ENCODE results near the gene WDR93.

Gene WDR93

DNA sequence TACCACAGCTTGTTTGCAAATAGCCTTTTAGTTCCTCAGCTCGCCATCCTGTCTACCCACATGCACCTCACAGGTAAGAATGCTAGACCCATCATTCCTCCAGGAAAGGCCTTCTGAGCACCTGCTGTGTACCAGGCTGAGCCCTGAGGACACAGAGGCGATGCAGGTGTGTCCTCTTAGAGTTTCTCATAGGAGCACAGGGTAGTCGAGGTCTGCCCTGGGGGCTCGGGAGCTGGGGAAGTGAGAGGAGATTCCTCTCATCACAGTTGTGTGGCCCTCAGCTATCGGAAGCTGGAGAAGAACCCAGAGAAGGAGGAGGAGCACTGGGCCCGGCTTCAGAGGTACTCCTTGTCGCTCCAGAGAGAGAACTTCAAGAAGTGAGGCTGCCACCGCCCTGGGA lies 52.4 kb downstream of the WDR93 start:
- TF ChIP-seq CREB1 (IDR thresholded peaks at IDR 0.05; ENCODE audit: low read depth) (no peak), FOXM1 (IDR thresholded peaks at IDR 0.05; ENCODE audit: borderline replicate concordance, low read depth) (no peak), YY1 (IDR thresholded peaks at IDR 0.05; ENCODE audit: low read depth) (no peak), TCF12 (IDR thresholded peaks at IDR 0.05; ENCODE audit: low read depth) (no peak), RAD21 (IDR thresholded peaks at IDR 0.05; ENCODE audit: low read depth) (no peak), EGR1 (IDR thresholded peaks at IDR 0.05) (no peak), TEAD4 (IDR thresholded peaks at IDR 0.05) (no peak), NFIC (IDR thresholded peaks at IDR 0.05) (no peak), ZBTB7A (IDR thresholded peaks at IDR 0.05; ENCODE audit: low read depth) (no peak)
- TF ChIP-seq, protein P1, sequence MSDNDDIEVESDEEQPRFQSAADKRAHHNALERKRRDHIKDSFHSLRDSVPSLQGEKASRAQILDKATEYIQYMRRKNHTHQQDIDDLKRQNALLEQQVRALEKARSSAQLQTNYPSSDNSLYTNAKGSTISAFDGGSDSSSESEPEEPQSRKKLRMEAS (IDR thresholded peaks at IDR 0.05), result no peak

DNA sequence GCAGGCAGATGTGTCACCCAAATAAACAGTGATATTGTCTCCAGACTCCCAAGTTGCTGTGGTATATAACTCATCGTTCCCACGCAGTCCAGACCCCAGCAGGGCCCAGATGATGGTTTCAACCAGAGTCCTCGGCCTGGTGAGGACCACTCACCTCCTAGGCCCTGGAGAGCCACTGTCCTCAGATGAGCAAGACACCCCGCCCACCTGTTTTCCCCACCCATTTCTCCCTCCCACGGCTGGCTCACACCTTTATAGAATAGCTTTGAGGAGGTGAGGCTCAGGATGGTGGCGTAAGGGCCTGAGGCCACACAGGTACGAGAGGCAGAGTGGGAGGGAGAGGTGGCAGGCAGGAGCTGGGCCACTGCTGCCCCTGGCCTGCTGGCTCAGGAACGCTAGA lies 53.0 kb downstream of the WDR93 start:
- TF ChIP-seq YY1 (IDR thresholded peaks at IDR 0.05; ENCODE audit: low read depth), result no peak
- no peak for TF ChIP-seq TAF1 (IDR thresholded peaks at IDR 0.05; ENCODE audit: low read depth)
- TF ChIP-seq TEAD4 (IDR thresholded peaks at IDR 0.05), result no peak
- TF ChIP-seq EP300 (IDR thresholded peaks at IDR 0.05; ENCODE audit: borderline replicate concordance), result no peak
- TF ChIP-seq RAD21 (IDR thresholded peaks at IDR 0.05; ENCODE audit: low read depth), result no peak
- TF ChIP-seq CREB1 (IDR thresholded peaks at IDR 0.05; ENCODE audit: low read depth), result no peak
- TF ChIP-seq FOXM1 (IDR thresholded peaks at IDR 0.05; ENCODE audit: borderline replicate concordance, low read depth), result no peak
- no peak for TF ChIP-seq ZBTB7A (IDR thresholded peaks at IDR 0.05; ENCODE audit: low read depth)
- no peak for TF ChIP-seq TCF12 (IDR thresholded peaks at IDR 0.05; ENCODE audit: low read depth)
- TF ChIP-seq CEBPB (IDR thresholded peaks at IDR 0.05), result no peak
- TF ChIP-seq NFIC (IDR thresholded peaks at IDR 0.05), result no peak
- TF ChIP-seq, protein P2, sequence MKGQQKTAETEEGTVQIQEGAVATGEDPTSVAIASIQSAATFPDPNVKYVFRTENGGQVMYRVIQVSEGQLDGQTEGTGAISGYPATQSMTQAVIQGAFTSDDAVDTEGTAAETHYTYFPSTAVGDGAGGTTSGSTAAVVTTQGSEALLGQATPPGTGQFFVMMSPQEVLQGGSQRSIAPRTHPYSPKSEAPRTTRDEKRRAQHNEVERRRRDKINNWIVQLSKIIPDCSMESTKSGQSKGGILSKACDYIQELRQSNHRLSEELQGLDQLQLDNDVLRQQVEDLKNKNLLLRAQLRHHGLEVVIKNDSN (IDR thresholded peaks at IDR 0.05), result no peak
- no peak for TF ChIP-seq EGR1 (IDR thresholded peaks at IDR 0.05)
- TF ChIP-seq, protein P3, sequence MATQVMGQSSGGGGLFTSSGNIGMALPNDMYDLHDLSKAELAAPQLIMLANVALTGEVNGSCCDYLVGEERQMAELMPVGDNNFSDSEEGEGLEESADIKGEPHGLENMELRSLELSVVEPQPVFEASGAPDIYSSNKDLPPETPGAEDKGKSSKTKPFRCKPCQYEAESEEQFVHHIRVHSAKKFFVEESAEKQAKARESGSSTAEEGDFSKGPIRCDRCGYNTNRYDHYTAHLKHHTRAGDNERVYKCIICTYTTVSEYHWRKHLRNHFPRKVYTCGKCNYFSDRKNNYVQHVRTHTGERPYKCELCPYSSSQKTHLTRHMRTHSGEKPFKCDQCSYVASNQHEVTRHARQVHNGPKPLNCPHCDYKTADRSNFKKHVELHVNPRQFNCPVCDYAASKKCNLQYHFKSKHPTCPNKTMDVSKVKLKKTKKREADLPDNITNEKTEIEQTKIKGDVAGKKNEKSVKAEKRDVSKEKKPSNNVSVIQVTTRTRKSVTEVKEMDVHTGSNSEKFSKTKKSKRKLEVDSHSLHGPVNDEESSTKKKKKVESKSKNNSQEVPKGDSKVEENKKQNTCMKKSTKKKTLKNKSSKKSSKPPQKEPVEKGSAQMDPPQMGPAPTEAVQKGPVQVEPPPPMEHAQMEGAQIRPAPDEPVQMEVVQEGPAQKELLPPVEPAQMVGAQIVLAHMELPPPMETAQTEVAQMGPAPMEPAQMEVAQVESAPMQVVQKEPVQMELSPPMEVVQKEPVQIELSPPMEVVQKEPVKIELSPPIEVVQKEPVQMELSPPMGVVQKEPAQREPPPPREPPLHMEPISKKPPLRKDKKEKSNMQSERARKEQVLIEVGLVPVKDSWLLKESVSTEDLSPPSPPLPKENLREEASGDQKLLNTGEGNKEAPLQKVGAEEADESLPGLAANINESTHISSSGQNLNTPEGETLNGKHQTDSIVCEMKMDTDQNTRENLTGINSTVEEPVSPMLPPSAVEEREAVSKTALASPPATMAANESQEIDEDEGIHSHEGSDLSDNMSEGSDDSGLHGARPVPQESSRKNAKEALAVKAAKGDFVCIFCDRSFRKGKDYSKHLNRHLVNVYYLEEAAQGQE (IDR thresholded peaks at IDR 0.05; ENCODE audit: low read depth), result no peak
- TF ChIP-seq, protein P1 (IDR thresholded peaks at IDR 0.05), result no peak

DNA sequence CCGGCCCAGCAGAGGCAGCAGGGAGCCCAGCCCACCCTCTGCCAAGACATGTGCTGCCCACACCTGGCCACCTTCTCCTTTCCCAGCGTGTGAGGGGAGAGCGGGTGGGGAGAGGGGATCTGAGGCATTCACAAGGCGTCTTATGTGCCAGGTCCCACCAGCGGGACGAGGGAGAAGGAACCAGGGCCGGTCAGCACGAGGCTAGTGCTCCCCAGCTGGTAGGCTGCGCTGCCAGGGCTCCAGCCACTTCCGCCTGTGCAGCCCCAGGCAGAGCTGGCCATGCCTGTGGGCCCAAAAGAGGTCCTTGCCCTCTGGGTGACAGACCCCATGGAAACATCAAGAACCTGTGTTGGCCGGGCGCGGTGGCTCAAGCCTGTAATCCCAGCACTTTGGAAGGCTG lies 54.5 kb downstream of the WDR93 start:
- TF ChIP-seq TEAD4 (IDR thresholded peaks at IDR 0.05) (no peak), EGR1 (IDR thresholded peaks at IDR 0.05) (no peak), YY1 (IDR thresholded peaks at IDR 0.05; ENCODE audit: low read depth) (no peak), EP300 (IDR thresholded peaks at IDR 0.05; ENCODE audit: borderline replicate concordance) (no peak), ZBTB7A (IDR thresholded peaks at IDR 0.05; ENCODE audit: low read depth) (no peak)
- TF ChIP-seq, protein P1 (IDR thresholded peaks at IDR 0.05), result no peak

DNA sequence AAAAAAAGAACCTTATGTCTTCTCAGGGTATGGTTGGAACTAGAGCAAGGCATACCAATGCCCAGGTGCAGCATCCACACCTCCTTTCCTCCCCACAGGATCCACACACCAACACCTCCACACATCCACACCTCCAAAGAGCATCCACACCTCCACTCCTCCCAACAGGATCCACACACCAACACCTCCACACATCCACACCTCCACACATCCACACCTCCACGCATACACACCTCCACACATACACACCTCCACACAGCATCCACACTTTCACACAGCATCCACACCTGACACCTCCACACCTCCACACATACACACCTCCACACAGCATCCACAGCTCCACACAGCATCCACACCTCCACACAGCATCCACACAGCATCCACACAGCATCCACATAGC lies 55.2 kb downstream of the WDR93 start:
- TF ChIP-seq YY1 (IDR thresholded peaks at IDR 0.05; ENCODE audit: low read depth) (no peak), ZBTB7A (IDR thresholded peaks at IDR 0.05; ENCODE audit: low read depth) (no peak), EGR1 (IDR thresholded peaks at IDR 0.05) (no peak), NFIC (IDR thresholded peaks at IDR 0.05) (no peak), EP300 (IDR thresholded peaks at IDR 0.05; ENCODE audit: borderline replicate concordance) (no peak), TEAD4 (IDR thresholded peaks at IDR 0.05) (no peak), TAF1 (IDR thresholded peaks at IDR 0.05; ENCODE audit: low read depth) (no peak), CEBPB (IDR thresholded peaks at IDR 0.05) (no peak), RAD21 (IDR thresholded peaks at IDR 0.05; ENCODE audit: low read depth) (no peak), CREB1 (IDR thresholded peaks at IDR 0.05; ENCODE audit: low read depth) (no peak)
- TF ChIP-seq, protein P3 (IDR thresholded peaks at IDR 0.05; ENCODE audit: low read depth), result no peak
- TF ChIP-seq, protein P2 (IDR thresholded peaks at IDR 0.05), result no peak

DNA sequence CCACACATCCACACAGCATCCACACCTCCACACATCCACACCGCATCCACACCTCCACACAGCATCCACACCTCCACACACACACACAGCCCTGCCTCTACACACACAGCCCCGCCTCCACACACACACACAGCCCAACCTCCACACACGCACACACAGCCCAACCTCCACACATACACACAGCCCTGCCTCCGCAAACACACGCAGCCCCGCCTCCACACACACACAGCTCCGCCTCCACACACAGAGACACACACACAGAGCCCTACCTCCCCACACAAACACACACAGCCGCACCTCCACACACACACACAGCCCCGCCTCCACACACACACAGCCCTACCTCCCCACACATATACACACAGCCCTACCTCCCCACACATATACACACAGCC lies 55.8 kb downstream of the WDR93 start:
- no peak for TF ChIP-seq RAD21 (IDR thresholded peaks at IDR 0.05; ENCODE audit: low read depth)
- no peak for TF ChIP-seq FOXM1 (IDR thresholded peaks at IDR 0.05; ENCODE audit: borderline replicate concordance, low read depth)
- TF ChIP-seq, protein P1 (IDR thresholded peaks at IDR 0.05), result no peak
- TF ChIP-seq, protein P3 (IDR thresholded peaks at IDR 0.05; ENCODE audit: low read depth), result no peak
- TF ChIP-seq CREB1 (IDR thresholded peaks at IDR 0.05; ENCODE audit: low read depth), result no peak
- TF ChIP-seq YY1 (IDR thresholded peaks at IDR 0.05; ENCODE audit: low read depth), result no peak
- no peak for TF ChIP-seq TAF1 (IDR thresholded peaks at IDR 0.05; ENCODE audit: low read depth)
- no peak for TF ChIP-seq NFIC (IDR thresholded peaks at IDR 0.05)
